Kidney (tissue), 14 donors: ENCODE measurements around the gene CASP10. TPM values are rescaled to one million over a fixed set of nuclear protein-coding genes. Genes with fewer than 3 reads are reported as not detected.
"Not testable (repeated sequence)": the region's sequence is repeated elsewhere in the genome, so short reads cannot be mapped to it uniquely, and the experiment has no call there.

Experiments
- DNase-seq, 5 donors: peaks; one replicate each; pipeline ENCODE4 v3.0.0-alpha.2; 2013 to 2020
- FAIRE-seq: peaks from 2 replicates; lab custom pipeline; 2012; peaks lifted over from hg19 to GRCh38; lab: Jason Lieb, UNC
- H3K27ac ChIP-seq, 2 donors: one replicate each; pipeline ENCODE4 v1.7.0; 2013; ENCODE audit warnings: low read depth in 2 of 2, low read length in 2 of 2, inconsistent platforms in 1 of 2
- H3K27me3 ChIP-seq: one replicate; pipeline ENCODE4 v1.7.1; 2013; ENCODE audit warnings: low read length, inconsistent platforms; ENCODE audit not compliant: control insufficient read depth, insufficient read depth
- H3K36me3 ChIP-seq, 3 donors: one replicate each; pipeline versions ENCODE4 v1.7.0 to v1.7.1; 2013; ENCODE audit warnings: low read length in 3 of 3, control low read depth in 1 of 3, inconsistent platforms in 1 of 3; ENCODE audit not compliant: insufficient read depth in 3 of 3, control insufficient read depth in 2 of 3
- H3K4me1 ChIP-seq, 3 donors: one replicate each; pipeline versions ENCODE4 v1.7.0 to v1.7.1; 2013; ENCODE audit warnings: low read length in 3 of 3, inconsistent platforms in 1 of 3, low read depth in 1 of 3; ENCODE audit not compliant: control insufficient read depth in 2 of 3, insufficient read depth in 2 of 3
- H3K4me3 ChIP-seq, 3 donors: one replicate each; pipeline versions ENCODE4 v1.7.0 to v1.8.1; 2013; ENCODE audit warnings: low read length in 3 of 3, control low read depth in 1 of 3, inconsistent platforms in 1 of 3
- H3K9ac ChIP-seq, 3 donors: one replicate each; pipeline versions ENCODE4 v1.7.0 to v1.7.1; 2013; ENCODE audit warnings: low read length in 3 of 3, control low read depth in 1 of 3, inconsistent platforms in 1 of 3
- H3K9me3 ChIP-seq, 3 donors: one replicate each; pipeline versions ENCODE4 v1.7.0 to v1.7.1; 2013; ENCODE audit warnings: low read length in 3 of 3, control low read depth in 1 of 3, inconsistent platforms in 1 of 3; ENCODE audit not compliant: control insufficient read depth in 2 of 3, insufficient read depth in 1 of 3
- intact Hi-C: fragments of 100-400 bp; cut with DNase I; formaldehyde crosslinking; loops from one replicate; pipeline ENCODE4 v1.11.1; 2022
- polyA plus RNA-seq: library from polyadenylated mRNA; stranded (reverse); fragments of 350-450 nt; fragmentation: Illumina TruSeq; extraction: RNeasy Lipid Tissue Mini Kit (QIAGEN cat#74804); gene quantifications from one replicate; pipeline ENCODE4 v1.2.3, GENCODE V29; 2014; ENCODE audit warnings: low read depth, low replicate concordance; ENCODE audit not compliant: insufficient read depth
- total RNA-seq: library from RNA; stranded (reverse); fragmentation: NEBNext Ultra II Directional; extraction: Animal tissue kit (Norgen Biotek cat#: 25700); gene quantifications from one replicate; pipeline ENCODE4 v1.2.1, GENCODE V29; 2021
- TF ChIP-seq, protein P1 (sequence below): IDR thresholded peaks from 3 replicates; pipeline ENCODE4 v1.5.1; 2012; ENCODE audit warnings: mild to moderate bottlenecking, moderate library complexity, borderline replicate concordance; ENCODE audit not compliant: insufficient read depth; ENCODE audit errors: extremely low read depth
- donor health status: control.
- donor health status: control.
- donor health status: control.
- donor health status: control.
- donor health status: control.
- donor health status: DM: yes; HTN: yes; CAD: no.
- donor health status: Normal renal cell carcinoma (clear cell type).

CASP10 gene
- total and polyA plus RNA-seq, 2 donors from 2014 or later, result 4.5 to 24.6 TPM

DNA sequence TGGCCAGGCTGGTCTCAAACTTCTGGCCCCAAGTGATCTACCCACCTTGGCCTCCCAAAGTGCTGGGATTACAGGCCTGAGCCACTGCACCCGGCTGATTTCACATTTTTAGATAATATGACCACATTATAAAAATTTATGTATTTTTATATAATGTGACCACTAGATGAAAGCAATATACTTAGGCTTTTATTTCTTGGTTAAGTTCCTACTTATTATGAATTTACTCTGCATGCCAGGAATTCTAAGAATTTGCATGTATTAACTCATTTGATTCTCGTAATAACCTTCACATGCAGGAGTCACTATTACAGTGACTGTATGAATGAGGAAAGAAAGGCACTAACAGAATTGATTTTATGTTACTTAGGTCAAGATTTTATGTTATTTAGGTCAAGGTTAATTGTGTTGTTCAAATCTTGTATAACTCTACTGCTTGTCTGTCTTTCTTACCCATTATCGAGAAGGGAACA, 51.8 kb downstream of the CASP10 start:
- FAIRE-seq (no peak), DNase-seq (peak in 1 of 5 donors; percentile 32)
- peak overlapping the region in 2 of 3 donors; percentile 12 to 40 for H3K4me3 ChIP-seq

DNA sequence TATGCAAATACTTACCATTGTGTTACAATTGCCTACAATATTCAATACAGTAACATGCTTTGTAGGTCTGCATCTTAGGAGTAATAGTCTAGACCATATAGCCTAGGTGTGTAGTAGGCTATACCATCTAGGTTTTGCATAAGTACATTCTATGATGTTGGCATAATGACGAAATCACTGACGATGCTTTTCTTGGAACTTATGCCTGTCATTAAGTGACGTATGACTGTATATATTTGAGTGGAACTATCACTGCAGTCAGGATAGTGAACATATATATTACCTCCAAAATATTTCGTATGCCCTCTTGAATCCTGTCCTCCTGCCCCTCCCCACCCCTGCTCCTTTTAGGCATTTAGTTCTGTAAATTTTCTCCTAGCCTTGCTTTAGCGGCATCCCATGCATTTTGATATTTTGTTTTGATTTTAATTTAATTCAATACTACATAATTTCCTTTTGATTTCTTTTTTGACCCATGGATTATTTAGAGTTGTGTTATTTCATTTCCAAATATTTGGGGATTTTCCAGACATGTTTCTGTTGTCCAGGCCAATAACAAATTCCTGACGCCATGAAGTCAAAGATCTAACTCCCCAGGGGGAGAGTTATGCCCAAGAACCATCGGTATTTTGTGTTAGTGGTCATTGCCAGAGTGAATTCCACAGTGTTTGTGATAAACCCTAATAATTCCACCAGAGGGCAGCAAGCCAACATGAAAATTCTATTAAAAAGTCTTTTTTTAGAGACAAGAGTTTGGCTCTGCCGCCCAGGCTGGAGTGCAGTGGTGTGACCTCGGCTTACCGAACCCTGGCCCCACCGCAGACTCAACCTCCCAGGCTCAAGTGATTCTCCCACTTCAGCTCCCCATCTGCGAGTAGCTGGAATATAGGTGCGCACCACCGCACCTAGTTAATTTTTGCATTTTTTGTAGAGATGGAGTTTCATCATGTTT, 53.2 kb downstream of the CASP10 start:
- DNase-seq (peak in 4 of 5 donors; percentile 45 to 89 (median 70)), FAIRE-seq (peak; percentile 64)
- Histone ChIP-seq H3K9me3 (no peaks in the 10 kb centered on the region), H3K27ac (peak overlapping the region in 1 of 2 donors; percentile 17), H3K27me3 (no peaks in the 10 kb centered on the region), H3K9ac (no peak overlapping the region), H3K4me3 (peak overlapping the region in 2 of 3 donors; percentile 10 to 32), H3K4me1 (peaks cover 3 to 8% (median 7%) of the 10 kb centered on the region in 3 donors), H3K36me3 (peaks cover 0 to 2% (median 0%) of the 10 kb centered on the region in 3 donors)
- TF ChIP-seq, protein P1, sequence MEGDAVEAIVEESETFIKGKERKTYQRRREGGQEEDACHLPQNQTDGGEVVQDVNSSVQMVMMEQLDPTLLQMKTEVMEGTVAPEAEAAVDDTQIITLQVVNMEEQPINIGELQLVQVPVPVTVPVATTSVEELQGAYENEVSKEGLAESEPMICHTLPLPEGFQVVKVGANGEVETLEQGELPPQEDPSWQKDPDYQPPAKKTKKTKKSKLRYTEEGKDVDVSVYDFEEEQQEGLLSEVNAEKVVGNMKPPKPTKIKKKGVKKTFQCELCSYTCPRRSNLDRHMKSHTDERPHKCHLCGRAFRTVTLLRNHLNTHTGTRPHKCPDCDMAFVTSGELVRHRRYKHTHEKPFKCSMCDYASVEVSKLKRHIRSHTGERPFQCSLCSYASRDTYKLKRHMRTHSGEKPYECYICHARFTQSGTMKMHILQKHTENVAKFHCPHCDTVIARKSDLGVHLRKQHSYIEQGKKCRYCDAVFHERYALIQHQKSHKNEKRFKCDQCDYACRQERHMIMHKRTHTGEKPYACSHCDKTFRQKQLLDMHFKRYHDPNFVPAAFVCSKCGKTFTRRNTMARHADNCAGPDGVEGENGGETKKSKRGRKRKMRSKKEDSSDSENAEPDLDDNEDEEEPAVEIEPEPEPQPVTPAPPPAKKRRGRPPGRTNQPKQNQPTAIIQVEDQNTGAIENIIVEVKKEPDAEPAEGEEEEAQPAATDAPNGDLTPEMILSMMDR, result peak; percentile 81
- intact Hi-C loops, result loop anchor here (5.0 kb wide), 1 partner anchor 126 kb away; no protein-coding TSS in a partner anchor

More for the DNA sequence above, 51.8 kb downstream of the CASP10 start:
- H3K9me3 ChIP-seq, result no peaks in the 10 kb centered on the region
- intact Hi-C loops, result loop anchor here (5.0 kb wide), 1 partner anchor 128 kb away; no protein-coding TSS in a partner anchor
- H3K27ac ChIP-seq, result no peak overlapping the region
- H3K9ac ChIP-seq, result no peak overlapping the region
- TF ChIP-seq, protein P1, result no peak
- no peaks in the 10 kb centered on the region for H3K27me3 ChIP-seq
- H3K4me1 ChIP-seq, result peaks cover 3 to 8% (median 7%) of the 10 kb centered on the region in 3 donors
- no peaks in the 10 kb centered on the region for H3K36me3 ChIP-seq

DNA sequence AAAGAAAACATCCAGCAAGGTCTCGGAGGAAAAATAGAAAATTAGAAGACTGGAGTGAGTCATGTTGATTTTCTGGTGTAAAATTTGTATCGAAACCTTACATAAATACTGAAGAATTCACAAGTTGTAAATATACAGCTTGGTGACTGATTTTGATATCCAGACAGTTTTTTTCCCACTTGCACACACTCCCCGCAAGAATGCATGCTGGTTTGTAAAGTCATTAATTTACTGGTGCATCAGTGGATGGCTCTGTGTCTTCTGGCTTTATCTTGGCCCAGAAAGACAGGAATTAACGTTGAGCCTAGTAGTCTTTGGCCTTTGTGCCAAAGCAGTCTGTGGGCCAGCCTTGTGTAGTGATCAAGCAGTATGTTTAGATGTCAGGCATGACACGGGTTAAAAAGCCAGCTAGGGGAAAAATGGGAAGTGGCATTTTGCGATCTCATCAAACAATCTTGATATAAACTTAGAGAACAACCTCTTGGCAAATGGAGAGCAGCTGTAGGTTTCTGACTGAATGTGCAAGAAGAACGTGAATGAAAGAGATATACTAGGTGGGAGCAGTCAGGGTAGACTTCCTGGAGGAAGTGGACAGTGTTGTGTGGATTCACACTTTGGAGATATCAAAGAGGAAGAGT, 54.7 kb downstream of the CASP10 start:
- Histone ChIP-seq H3K9ac (no peak overlapping the region), H3K4me1 (peaks cover 0 to 7% (median 3%) of the 10 kb centered on the region in 3 donors), H3K9me3 (no peaks in the 10 kb centered on the region), H3K27ac (no peak overlapping the region), H3K36me3 (peaks cover 0 to 2% (median 0%) of the 10 kb centered on the region in 3 donors), H3K27me3 (no peaks in the 10 kb centered on the region), H3K4me3 (no peak overlapping the region)
- no peak for DNase-seq
- intact Hi-C loops, result loop anchor here (5.0 kb wide), 1 partner anchor 125 kb away; no protein-coding TSS in a partner anchor
- no peak for FAIRE-seq
- TF ChIP-seq, protein P1, result no peak

DNA sequence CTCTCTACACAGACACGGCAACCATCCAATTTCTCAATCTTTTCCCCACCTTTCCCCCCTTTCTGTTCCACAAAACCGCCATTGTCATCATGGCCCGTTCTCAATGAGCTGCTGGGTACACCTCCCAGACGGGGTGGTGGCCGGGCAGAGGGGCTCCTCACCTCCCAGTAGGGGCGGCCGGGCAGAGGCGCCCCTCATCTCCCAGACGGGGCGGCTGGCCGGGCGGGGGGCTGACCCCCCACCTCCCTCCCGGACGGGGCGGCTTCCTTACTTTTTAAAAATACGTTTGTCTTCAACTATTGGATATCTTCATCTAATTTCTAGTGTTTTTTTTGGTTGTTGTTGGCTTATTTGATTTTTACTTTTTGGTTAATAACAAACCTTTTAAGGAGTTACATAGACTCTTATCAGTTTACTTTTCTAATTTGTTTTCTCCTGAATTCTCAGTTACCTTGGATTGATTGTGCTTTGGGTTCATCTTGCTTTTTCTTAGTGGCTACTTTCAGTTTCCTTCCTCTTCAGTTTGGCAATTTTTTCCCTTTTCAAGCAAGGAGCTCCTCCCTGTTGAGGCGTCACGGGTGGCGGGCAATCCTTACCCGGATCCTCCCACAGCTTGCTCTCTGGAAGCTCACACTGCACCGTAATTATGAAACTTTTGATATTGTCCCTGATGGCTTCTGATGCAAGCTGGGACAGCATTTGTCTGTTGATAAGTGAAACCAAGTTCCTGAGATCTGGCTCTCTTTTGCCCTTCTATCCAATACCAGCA, 56.4 kb downstream of the CASP10 start:
- not testable (repeated sequence) for H3K9ac ChIP-seq, H3K9me3 ChIP-seq, H3K4me3 ChIP-seq, H3K4me1 ChIP-seq, FAIRE-seq, H3K27me3 ChIP-seq, H3K36me3 ChIP-seq
- peak overlapping the region in 1 of 2 donors; percentile 32 for H3K27ac ChIP-seq
- peak in 1 of 5 donors; percentile 92 for DNase-seq
- intact Hi-C loops, result loop anchor here (5.0 kb wide), 1 partner anchor 123 kb away; no protein-coding TSS in a partner anchor
